ENCODE measurements around the gene FBLN5.

Gene FBLN5

GRCh38 chr14:91945751-91946621 lies 1.5 kb downstream of the FBLN5 start:
- DNase-seq: peak; percentile 58

- no peak for DNase-seq
Observed at GRCh38 chr14:91942946-91943345, 4.5 kb downstream of the FBLN5 start.

- DNase-seq: no peak
Observed at GRCh38 chr14:91942128-91942527, 5.4 kb downstream of the FBLN5 start.

- no peak for DNase-seq
Observed at GRCh38 chr14:91940209-91940608, 7.3 kb downstream of the FBLN5 start.

- DNase-seq: no peak
Observed at GRCh38 chr14:91935586-91935985, 11.9 kb downstream of the FBLN5 start.

GRCh38 chr14:91934554-91935285 lies 12.8 kb downstream of the FBLN5 start:
- no peak for DNase-seq

GRCh38 chr14:91931478-91932088 lies 15.9 kb downstream of the FBLN5 start:
- DNase-seq: no peak

- DNase-seq: no peak
Observed at GRCh38 chr14:91929700-91930099, 17.8 kb downstream of the FBLN5 start.

GRCh38 chr14:91927800-91928199 lies 19.7 kb downstream of the FBLN5 start:
- no peak for DNase-seq

GRCh38 chr14:91927191-91927590 lies 20.3 kb downstream of the FBLN5 start:
- no peak for DNase-seq

- DNase-seq: no peak
Observed at GRCh38 chr14:91926131-91926890, 21.2 kb downstream of the FBLN5 start.

GRCh38 chr14:91925727-91926121 lies 21.8 kb downstream of the FBLN5 start:
- no peak for DNase-seq

- DNase-seq: peak; percentile 65
Observed at GRCh38 chr14:91925001-91925726, 22.3 kb downstream of the FBLN5 start.

GRCh38 chr14:91920526-91920925 lies 27.0 kb downstream of the FBLN5 start:
- DNase-seq: no peak

GRCh38 chr14:91919814-91920213 lies 27.7 kb downstream of the FBLN5 start:
- no peak for DNase-seq

GRCh38 chr14:91918186-91918883 lies 29.2 kb downstream of the FBLN5 start:
- no peak for DNase-seq

GRCh38 chr14:91912035-91912434 lies 35.5 kb downstream of the FBLN5 start:
- no peak for DNase-seq

GRCh38 chr14:91911474-91912032 lies 35.9 kb downstream of the FBLN5 start:
- DNase-seq: no peak

- no peak for DNase-seq
Observed at GRCh38 chr14:91910196-91910595, 37.3 kb downstream of the FBLN5 start.

- DNase-seq: no peak
Observed at GRCh38 chr14:91906374-91906773, 41.1 kb downstream of the FBLN5 start.

GRCh38 chr14:91904956-91905645 lies 42.4 kb downstream of the FBLN5 start:
- DNase-seq: no peak

All from right forelimb (tissue), 1 donor.